Islet of Langerhans (tissue), 1 donor: ENCODE measurements around the gene WDR93.

ENCODE experiments used
- FAIRE-seq: peaks from one replicate; lab custom pipeline; 2011; peaks lifted over from hg19 to GRCh38; lab: Jason Lieb, UNC

The WDR93 gene

DNA sequence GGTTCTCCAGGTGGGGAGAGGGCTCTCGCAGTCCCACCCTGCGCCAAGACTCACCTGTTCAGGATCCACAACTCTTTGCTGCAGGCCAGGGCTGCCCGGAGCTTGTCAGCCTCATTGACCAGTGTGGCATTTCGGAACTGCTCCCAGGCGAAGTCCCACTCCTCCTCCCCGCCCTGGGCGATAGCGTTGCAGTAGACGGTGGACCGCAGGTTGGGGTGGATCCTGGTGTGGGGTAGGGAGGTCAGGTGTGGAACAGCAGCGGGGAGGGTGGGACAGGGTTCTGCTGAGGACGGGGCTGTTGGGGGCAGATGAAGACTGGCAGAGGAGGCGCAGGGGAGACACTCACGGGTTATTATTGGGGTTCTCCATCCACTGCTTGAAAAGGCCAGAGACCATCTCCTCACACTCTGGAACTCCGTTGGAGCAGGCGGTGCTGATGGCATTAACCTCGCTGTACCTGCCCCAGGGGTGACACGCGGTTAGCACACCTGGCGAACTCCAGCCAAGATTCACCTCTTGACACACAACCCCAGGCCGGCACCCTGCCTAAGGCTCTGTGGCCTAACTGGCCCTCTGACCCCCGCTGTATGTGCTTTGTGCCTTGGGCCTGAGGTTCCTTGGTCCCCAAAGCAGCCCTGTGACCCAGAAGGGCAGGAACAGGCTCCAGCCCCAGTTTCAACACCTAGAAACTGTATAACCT, 101.6 kb downstream of the WDR93 start:
- FAIRE-seq, result no peak
